HepG2 (cell line): ENCODE data around the gene SLC38A3. TPM values are rescaled to one million over a fixed set of nuclear protein-coding genes. Genes with fewer than 3 reads are reported as not detected.

Source experiments
- BCL6 ChIP-seq: IDR thresholded peaks from 2 replicates; pipeline ENCODE4 v1.6.1; 2016; ENCODE audit warnings: missing genetic modification reagents, missing compliant biosample characterization
- ESRRA ChIP-seq: sonication (generic); formaldehyde crosslinking; IDR thresholded peaks from 2 replicates; pipeline ENCODE4 v1.5.1; 2020; ENCODE audit warnings: mild to moderate bottlenecking, low read depth, missing genetic modification reagents
- GTF2F1 ChIP-seq: fragments of 150-350 bp; IDR thresholded peaks from 2 replicates; pipeline ENCODE4 v1.6.1; 2014; ENCODE audit warnings: low read length
- KLF6 ChIP-seq: IDR thresholded peaks from 2 replicates; pipeline ENCODE4 v1.8.0; 2016; ENCODE audit warnings: missing biosample characterization, missing genetic modification reagents
- KMT2A ChIP-seq: sonication (generic); formaldehyde crosslinking; IDR thresholded peaks from 2 replicates; pipeline ENCODE4 v1.4.0; 2020; ENCODE audit warnings: missing genetic modification reagents
- MTF1 ChIP-seq: sonication (generic); formaldehyde crosslinking; IDR thresholded peaks from 2 replicates; pipeline ENCODE4 v1.5.0; 2020; ENCODE audit warnings: missing genetic modification reagents
- REPIN1 ChIP-seq: sonication (generic); formaldehyde crosslinking; IDR thresholded peaks from 2 replicates; pipeline ENCODE4 v1.8.0; 2022; ENCODE audit warnings: missing genetic modification reagents, low read depth, mild to moderate bottlenecking, borderline replicate concordance
- ZBTB7B ChIP-seq: sonication (generic); formaldehyde crosslinking; IDR thresholded peaks from 2 replicates; pipeline ENCODE4 v1.4.0; 2020; ENCODE audit warnings: missing genetic modification reagents
- ZNF317 ChIP-seq: sonication (generic); formaldehyde crosslinking; IDR thresholded peaks from 2 replicates; pipeline ENCODE4 v1.5.0; 2020; ENCODE audit warnings: mild to moderate bottlenecking, missing genetic modification reagents
- ZNF558 ChIP-seq: sonication (generic); formaldehyde crosslinking; IDR thresholded peaks from 2 replicates; pipeline ENCODE4 v1.9.0; 2022; ENCODE audit warnings: mild to moderate bottlenecking, missing genetic modification reagents, borderline replicate concordance
- polyA plus RNA-seq, 8 experiments: library from polyadenylated mRNA; depleted of rRNA in 3 of 8; stranded (reverse) in 7 of 8; unstranded in 1 of 8; fragments of >200 nt; fragmentation: Illumina TruSeq in 4 of 8; extraction: Trizol in 4 of 8; gene quantifications; 2 replicates each; pipeline versions ENCODE4 v1.2.1 to v1.2.3, GENCODE V29; 2011 to 2016; ENCODE audit warnings: low read depth in 4 of 8, missing spikeins in 1 of 8, mixed read lengths in 1 of 8; ENCODE audit not compliant: insufficient read depth in 1 of 8
- total RNA-seq, 5 experiments: library from RNA; depleted of rRNA; stranded (reverse); fragments of >200 nt; fragmentation: Illumina TruSeq; extraction: Trizol; gene quantifications; 2 replicates each; pipeline ENCODE4 v1.2.3, GENCODE V29; 2016; ENCODE audit warnings: low read depth in 1 of 5
- TF ChIP-seq, protein P1 (sequence below): sonication (generic); formaldehyde crosslinking; conservative IDR thresholded peaks from 2 replicates; pipeline ENCODE4 v1.5.0; 2020; ENCODE audit warnings: missing genetic modification reagents
- TF ChIP-seq, protein P2 (sequence below): sonication (generic); formaldehyde crosslinking; IDR thresholded peaks from 2 replicates; pipeline ENCODE4 v1.8.0; 2022; ENCODE audit warnings: missing genetic modification reagents, mild to moderate bottlenecking, borderline replicate concordance
- TF ChIP-seq, protein P3 (sequence below), 2 experiments: IDR thresholded peaks; 2 replicates each; pipeline ENCODE4 v1.6.1; 2011 to 2012; ENCODE audit warnings: low read length in 2 of 2, borderline replicate concordance in 1 of 2, low read depth in 1 of 2, mild to moderate bottlenecking in 1 of 2, moderate library complexity in 1 of 2
- TF ChIP-seq, protein P4 (sequence below): sonication (generic); formaldehyde crosslinking; IDR thresholded peaks from 2 replicates; pipeline ENCODE4 v1.5.1; 2020; ENCODE audit warnings: mild to moderate bottlenecking, moderate library complexity, missing genetic modification reagents
- TF ChIP-seq, protein P5 (sequence below): sonication (generic); formaldehyde crosslinking; IDR thresholded peaks from 2 replicates; pipeline ENCODE4 v1.4.0; 2020; ENCODE audit warnings: mild to moderate bottlenecking, missing genetic modification reagents

SLC38A3 gene
- total and polyA plus RNA-seq, 2 of the 13 experiments (the other 11 are each of a cell fraction or from before 2014, with no cell fraction given), result 29.8 to 164 TPM

DNA sequence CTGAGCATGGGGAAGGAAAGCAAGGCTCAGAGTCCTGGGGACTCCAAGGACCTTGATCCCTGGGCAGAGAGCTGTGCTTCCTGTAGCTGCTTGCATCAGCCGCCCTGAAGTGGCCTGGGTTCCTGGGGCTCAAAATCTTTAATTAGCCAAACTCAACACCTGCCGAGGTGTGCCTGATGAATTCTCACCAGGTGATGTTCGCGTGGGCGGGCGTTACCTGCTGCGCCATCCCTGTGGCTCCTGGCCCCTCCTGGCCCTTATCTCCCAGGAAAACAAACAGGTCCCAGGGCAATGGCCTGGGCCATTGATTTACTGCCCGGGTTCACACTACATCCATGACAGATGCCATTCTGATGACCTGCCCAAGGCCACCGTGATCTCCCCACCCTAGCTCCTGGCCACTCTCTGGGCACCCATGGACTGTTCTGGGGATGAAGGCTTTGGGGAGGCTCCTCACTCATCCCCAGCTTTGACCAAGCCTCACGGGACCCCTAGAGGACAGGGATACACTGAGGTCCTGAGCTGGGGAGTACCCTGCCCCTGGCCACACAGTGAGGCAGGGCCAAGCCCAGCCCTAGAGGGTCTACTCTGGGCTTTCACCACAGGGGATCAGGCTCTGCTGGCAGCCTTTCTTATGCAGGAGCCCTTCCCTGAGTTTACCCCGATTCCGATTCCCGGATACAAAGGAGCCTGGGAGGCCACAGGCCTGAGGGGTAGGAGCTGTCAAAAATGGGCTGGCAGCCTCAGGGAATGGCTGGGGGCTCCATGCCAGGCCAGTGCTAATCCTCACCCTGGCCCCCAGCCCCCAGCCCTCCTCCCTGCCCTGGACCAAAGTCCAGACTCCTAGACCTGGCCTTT, 5.7 kb downstream of the SLC38A3 start (continued):
- TF ChIP-seq ZBTB7B (peak; percentile 56; the same call in 1 of the 2 replicates), KMT2A (0 out of 2 replicates have a peak, but pooled peaks have one; percentile 45), ESRRA (peak; percentile 78), ZNF317 (no peak; the same call in 1 of the 2 replicates), REPIN1 (CRISPR knock-in tag) (peak; percentile 43; the same call in 1 of the 2 replicates), KLF6 (CRISPR knock-in tag) (no peak), MTF1 (CRISPR knock-in tag) (no peak), GTF2F1 (no peak), ZNF558 (CRISPR knock-in tag) (no peak), BCL6 (CRISPR knock-in tag) (peak; percentile 68)
- TF ChIP-seq, protein P1, sequence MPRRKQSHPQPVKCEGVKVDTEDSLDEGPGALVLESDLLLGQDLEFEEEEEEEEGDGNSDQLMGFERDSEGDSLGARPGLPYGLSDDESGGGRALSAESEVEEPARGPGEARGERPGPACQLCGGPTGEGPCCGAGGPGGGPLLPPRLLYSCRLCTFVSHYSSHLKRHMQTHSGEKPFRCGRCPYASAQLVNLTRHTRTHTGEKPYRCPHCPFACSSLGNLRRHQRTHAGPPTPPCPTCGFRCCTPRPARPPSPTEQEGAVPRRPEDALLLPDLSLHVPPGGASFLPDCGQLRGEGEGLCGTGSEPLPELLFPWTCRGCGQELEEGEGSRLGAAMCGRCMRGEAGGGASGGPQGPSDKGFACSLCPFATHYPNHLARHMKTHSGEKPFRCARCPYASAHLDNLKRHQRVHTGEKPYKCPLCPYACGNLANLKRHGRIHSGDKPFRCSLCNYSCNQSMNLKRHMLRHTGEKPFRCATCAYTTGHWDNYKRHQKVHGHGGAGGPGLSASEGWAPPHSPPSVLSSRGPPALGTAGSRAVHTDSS (CRISPR knock-in tag), result no peak
- TF ChIP-seq, protein P2, sequence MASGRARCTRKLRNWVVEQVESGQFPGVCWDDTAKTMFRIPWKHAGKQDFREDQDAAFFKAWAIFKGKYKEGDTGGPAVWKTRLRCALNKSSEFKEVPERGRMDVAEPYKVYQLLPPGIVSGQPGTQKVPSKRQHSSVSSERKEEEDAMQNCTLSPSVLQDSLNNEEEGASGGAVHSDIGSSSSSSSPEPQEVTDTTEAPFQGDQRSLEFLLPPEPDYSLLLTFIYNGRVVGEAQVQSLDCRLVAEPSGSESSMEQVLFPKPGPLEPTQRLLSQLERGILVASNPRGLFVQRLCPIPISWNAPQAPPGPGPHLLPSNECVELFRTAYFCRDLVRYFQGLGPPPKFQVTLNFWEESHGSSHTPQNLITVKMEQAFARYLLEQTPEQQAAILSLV (CRISPR knock-in tag), result no peak; the same call in 1 of the 2 replicates
- TF ChIP-seq, protein P3, sequence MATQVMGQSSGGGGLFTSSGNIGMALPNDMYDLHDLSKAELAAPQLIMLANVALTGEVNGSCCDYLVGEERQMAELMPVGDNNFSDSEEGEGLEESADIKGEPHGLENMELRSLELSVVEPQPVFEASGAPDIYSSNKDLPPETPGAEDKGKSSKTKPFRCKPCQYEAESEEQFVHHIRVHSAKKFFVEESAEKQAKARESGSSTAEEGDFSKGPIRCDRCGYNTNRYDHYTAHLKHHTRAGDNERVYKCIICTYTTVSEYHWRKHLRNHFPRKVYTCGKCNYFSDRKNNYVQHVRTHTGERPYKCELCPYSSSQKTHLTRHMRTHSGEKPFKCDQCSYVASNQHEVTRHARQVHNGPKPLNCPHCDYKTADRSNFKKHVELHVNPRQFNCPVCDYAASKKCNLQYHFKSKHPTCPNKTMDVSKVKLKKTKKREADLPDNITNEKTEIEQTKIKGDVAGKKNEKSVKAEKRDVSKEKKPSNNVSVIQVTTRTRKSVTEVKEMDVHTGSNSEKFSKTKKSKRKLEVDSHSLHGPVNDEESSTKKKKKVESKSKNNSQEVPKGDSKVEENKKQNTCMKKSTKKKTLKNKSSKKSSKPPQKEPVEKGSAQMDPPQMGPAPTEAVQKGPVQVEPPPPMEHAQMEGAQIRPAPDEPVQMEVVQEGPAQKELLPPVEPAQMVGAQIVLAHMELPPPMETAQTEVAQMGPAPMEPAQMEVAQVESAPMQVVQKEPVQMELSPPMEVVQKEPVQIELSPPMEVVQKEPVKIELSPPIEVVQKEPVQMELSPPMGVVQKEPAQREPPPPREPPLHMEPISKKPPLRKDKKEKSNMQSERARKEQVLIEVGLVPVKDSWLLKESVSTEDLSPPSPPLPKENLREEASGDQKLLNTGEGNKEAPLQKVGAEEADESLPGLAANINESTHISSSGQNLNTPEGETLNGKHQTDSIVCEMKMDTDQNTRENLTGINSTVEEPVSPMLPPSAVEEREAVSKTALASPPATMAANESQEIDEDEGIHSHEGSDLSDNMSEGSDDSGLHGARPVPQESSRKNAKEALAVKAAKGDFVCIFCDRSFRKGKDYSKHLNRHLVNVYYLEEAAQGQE (IDR thresholded peaks at IDR 0.05; ENCODE audit: borderline replicate concordance in 1 of 2, low read depth in 1 of 2, low read length in 2 of 2), result peak in 1 of 2 experiments; percentile 10; a peak in 1 of 4 replicates
- TF ChIP-seq, protein P4, sequence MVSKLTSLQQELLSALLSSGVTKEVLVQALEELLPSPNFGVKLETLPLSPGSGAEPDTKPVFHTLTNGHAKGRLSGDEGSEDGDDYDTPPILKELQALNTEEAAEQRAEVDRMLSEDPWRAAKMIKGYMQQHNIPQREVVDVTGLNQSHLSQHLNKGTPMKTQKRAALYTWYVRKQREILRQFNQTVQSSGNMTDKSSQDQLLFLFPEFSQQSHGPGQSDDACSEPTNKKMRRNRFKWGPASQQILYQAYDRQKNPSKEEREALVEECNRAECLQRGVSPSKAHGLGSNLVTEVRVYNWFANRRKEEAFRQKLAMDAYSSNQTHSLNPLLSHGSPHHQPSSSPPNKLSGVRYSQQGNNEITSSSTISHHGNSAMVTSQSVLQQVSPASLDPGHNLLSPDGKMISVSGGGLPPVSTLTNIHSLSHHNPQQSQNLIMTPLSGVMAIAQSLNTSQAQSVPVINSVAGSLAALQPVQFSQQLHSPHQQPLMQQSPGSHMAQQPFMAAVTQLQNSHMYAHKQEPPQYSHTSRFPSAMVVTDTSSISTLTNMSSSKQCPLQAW (CRISPR knock-in tag), result no peak
- TF ChIP-seq, protein P5, sequence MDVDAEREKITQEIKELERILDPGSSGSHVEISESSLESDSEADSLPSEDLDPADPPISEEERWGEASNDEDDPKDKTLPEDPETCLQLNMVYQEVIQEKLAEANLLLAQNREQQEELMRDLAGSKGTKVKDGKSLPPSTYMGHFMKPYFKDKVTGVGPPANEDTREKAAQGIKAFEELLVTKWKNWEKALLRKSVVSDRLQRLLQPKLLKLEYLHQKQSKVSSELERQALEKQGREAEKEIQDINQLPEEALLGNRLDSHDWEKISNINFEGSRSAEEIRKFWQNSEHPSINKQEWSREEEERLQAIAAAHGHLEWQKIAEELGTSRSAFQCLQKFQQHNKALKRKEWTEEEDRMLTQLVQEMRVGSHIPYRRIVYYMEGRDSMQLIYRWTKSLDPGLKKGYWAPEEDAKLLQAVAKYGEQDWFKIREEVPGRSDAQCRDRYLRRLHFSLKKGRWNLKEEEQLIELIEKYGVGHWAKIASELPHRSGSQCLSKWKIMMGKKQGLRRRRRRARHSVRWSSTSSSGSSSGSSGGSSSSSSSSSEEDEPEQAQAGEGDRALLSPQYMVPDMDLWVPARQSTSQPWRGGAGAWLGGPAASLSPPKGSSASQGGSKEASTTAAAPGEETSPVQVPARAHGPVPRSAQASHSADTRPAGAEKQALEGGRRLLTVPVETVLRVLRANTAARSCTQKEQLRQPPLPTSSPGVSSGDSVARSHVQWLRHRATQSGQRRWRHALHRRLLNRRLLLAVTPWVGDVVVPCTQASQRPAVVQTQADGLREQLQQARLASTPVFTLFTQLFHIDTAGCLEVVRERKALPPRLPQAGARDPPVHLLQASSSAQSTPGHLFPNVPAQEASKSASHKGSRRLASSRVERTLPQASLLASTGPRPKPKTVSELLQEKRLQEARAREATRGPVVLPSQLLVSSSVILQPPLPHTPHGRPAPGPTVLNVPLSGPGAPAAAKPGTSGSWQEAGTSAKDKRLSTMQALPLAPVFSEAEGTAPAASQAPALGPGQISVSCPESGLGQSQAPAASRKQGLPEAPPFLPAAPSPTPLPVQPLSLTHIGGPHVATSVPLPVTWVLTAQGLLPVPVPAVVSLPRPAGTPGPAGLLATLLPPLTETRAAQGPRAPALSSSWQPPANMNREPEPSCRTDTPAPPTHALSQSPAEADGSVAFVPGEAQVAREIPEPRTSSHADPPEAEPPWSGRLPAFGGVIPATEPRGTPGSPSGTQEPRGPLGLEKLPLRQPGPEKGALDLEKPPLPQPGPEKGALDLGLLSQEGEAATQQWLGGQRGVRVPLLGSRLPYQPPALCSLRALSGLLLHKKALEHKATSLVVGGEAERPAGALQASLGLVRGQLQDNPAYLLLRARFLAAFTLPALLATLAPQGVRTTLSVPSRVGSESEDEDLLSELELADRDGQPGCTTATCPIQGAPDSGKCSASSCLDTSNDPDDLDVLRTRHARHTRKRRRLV (CRISPR knock-in tag), result no peak
